Kidney (tissue), 14 donors: ENCODE measurements around the gene HIVEP3. TPM values are rescaled to one million over a fixed set of nuclear protein-coding genes. Genes with fewer than 3 reads are reported as not detected.

ENCODE experiments used
- DNase-seq, 5 donors: peaks; one replicate each; pipeline ENCODE4 v3.0.0-alpha.2; 2013 to 2020
- FAIRE-seq: peaks from 2 replicates; lab custom pipeline; 2012; peaks lifted over from hg19 to GRCh38; lab: Jason Lieb, UNC
- H3K27ac ChIP-seq, 2 donors: one replicate each; pipeline ENCODE4 v1.7.0; 2013; ENCODE audit warnings: low read depth in 2 of 2, low read length in 2 of 2, inconsistent platforms in 1 of 2
- H3K27me3 ChIP-seq: one replicate; pipeline ENCODE4 v1.7.1; 2013; ENCODE audit warnings: low read length, inconsistent platforms; ENCODE audit not compliant: control insufficient read depth, insufficient read depth
- H3K36me3 ChIP-seq, 3 donors: one replicate each; pipeline versions ENCODE4 v1.7.0 to v1.7.1; 2013; ENCODE audit warnings: low read length in 3 of 3, control low read depth in 1 of 3, inconsistent platforms in 1 of 3; ENCODE audit not compliant: insufficient read depth in 3 of 3, control insufficient read depth in 2 of 3
- H3K4me1 ChIP-seq, 3 donors: one replicate each; pipeline versions ENCODE4 v1.7.0 to v1.7.1; 2013; ENCODE audit warnings: low read length in 3 of 3, inconsistent platforms in 1 of 3, low read depth in 1 of 3; ENCODE audit not compliant: control insufficient read depth in 2 of 3, insufficient read depth in 2 of 3
- H3K4me3 ChIP-seq, 3 donors: one replicate each; pipeline versions ENCODE4 v1.7.0 to v1.8.1; 2013; ENCODE audit warnings: low read length in 3 of 3, control low read depth in 1 of 3, inconsistent platforms in 1 of 3
- H3K9ac ChIP-seq, 3 donors: one replicate each; pipeline versions ENCODE4 v1.7.0 to v1.7.1; 2013; ENCODE audit warnings: low read length in 3 of 3, control low read depth in 1 of 3, inconsistent platforms in 1 of 3
- H3K9me3 ChIP-seq, 3 donors: one replicate each; pipeline versions ENCODE4 v1.7.0 to v1.7.1; 2013; ENCODE audit warnings: low read length in 3 of 3, control low read depth in 1 of 3, inconsistent platforms in 1 of 3; ENCODE audit not compliant: control insufficient read depth in 2 of 3, insufficient read depth in 1 of 3
- CTCF ChIP-seq: IDR thresholded peaks from 3 replicates; pipeline ENCODE4 v1.5.1; 2012; ENCODE audit warnings: mild to moderate bottlenecking, moderate library complexity, borderline replicate concordance; ENCODE audit not compliant: insufficient read depth; ENCODE audit errors: extremely low read depth
- intact Hi-C: fragments of 100-400 bp; cut with DNase I; formaldehyde crosslinking; loops from one replicate; pipeline ENCODE4 v1.11.1; 2022
- polyA plus RNA-seq: library from polyadenylated mRNA; stranded (reverse); fragments of 350-450 nt; fragmentation: Illumina TruSeq; extraction: RNeasy Lipid Tissue Mini Kit (QIAGEN cat#74804); gene quantifications from one replicate; pipeline ENCODE4 v1.2.3, GENCODE V29; 2014; ENCODE audit warnings: low read depth, low replicate concordance; ENCODE audit not compliant: insufficient read depth
- total RNA-seq: library from RNA; stranded (reverse); fragmentation: NEBNext Ultra II Directional; extraction: Animal tissue kit (Norgen Biotek cat#: 25700); gene quantifications from one replicate; pipeline ENCODE4 v1.2.1, GENCODE V29; 2021
- donor health status: control.
- donor health status: control.
- donor health status: control.
- donor health status: control.
- donor health status: control.
- donor health status: DM: yes; HTN: yes; CAD: no.
- donor health status: Normal renal cell carcinoma (clear cell type).

Gene HIVEP3
- total and polyA plus RNA-seq, 2 donors from 2014 or later: 3.5 to 11.0 TPM

DNA sequence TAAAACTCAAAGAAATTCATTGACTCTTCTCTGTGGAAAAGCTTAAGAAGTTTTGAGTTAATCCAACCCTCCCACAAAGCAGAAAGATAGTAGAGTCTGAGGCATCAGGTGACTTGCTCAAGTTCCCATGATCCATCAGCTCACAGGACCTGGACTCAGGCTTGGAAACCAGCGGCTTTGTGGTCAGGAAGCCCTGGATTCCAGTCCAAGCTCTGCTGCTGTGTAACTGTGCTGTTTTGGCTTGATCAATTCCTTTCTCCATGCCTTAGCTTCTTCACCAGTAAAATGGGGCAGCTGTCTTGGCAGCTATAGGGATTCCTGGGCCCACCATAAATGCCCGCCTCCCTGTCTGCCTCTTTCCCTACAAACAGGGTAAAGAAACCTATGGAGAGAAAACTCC is 180.2 kb downstream of the HIVEP3 start:
- DNase-seq: no peak
- intact Hi-C loops: no loop called here
- FAIRE-seq: no peak
- Histone ChIP-seq H3K36me3 (no peaks in the 10 kb centered on the region), H3K4me3 (no peak overlapping the region), H3K4me1 (peaks cover 0 to 12% (median 0%) of the 10 kb centered on the region in 3 donors), H3K27ac (no peak overlapping the region), H3K9me3 (no peaks in the 10 kb centered on the region), H3K9ac (no peak overlapping the region), H3K27me3 (no peaks in the 10 kb centered on the region)
- TF ChIP-seq CTCF: no peak

- no peaks in the 10 kb centered on the region for H3K9me3 ChIP-seq
- no peak for FAIRE-seq
These were observed 180.7 kb downstream of the HIVEP3 start for GRCh38 chr1:41738006-41738405.

DNA sequence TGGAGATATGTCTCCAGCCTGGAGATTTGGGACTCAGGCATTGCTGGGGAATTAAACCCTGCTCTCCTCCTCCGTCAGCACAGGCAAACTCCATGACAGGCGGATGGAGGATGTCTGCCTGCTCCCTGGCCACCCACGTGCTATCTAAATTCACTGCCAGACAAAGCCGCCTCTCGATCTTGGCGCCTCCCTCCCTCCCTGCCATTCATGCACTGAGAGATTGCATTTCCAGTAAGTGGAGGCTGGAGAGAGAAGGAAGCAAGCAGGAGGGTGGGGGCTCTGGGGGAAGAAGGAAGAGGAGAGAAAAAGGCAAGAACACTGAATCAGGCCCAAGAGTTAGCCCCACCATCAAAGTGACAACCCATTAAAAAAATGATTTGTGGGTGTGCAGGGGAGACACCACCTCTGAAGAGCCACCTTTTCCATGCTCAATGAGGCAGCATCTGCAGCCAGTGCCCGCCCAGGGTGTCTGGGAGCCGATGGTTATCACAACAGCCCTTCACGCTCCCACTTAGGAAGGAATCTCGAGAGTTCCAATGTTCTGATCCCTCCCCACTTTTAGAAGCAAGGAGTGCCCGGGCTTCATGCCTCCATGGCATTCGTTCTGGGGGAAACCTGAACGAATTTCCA is 183.0 kb downstream of the HIVEP3 start:
- Histone ChIP-seq H3K4me1 (peaks cover 0 to 11% (median 0%) of the 10 kb centered on the region in 3 donors), H3K9me3 (no peaks in the 10 kb centered on the region), H3K27ac (no peak overlapping the region), H3K36me3 (no peaks in the 10 kb centered on the region), H3K4me3 (no peak overlapping the region), H3K27me3 (no peaks in the 10 kb centered on the region), H3K9ac (no peak overlapping the region)
- intact Hi-C loops: no loop called here
- no peak for TF ChIP-seq CTCF
- FAIRE-seq (no peak), DNase-seq (peak in 4 of 5 donors; percentile 81 to 87 (median 84))

More at GRCh38 chr1:41738006-41738405, 180.7 kb downstream of the HIVEP3 start:
- no peak for DNase-seq
- H3K36me3 ChIP-seq: no peaks in the 10 kb centered on the region
- no peak for TF ChIP-seq CTCF
- H3K4me3 ChIP-seq: no peak overlapping the region
- H3K4me1 ChIP-seq: peaks cover 0 to 12% (median 0%) of the 10 kb centered on the region in 3 donors
- intact Hi-C loops: no loop called here
- H3K27me3 ChIP-seq: no peaks in the 10 kb centered on the region
- H3K9ac ChIP-seq: no peak overlapping the region
- no peak overlapping the region for H3K27ac ChIP-seq
